ENCODE measurements around the gene RABEPK. TPM values are rescaled to one million over a fixed set of nuclear protein-coding genes. Genes with fewer than 3 reads are reported as not detected.

RABEPK gene
- polyA plus RNA-seq (29.7 to 33.4 TPM (median 30.8 TPM) in 3 replicates), polyA minus RNA-seq (16.3 to 23.5 TPM (median 20.6 TPM) in 3 replicates)
- polyA plus RNA-seq (2011; ENCODE audit: low read depth) = 7.8 TPM
- 27.7 and 29.1 TPM in 2 replicates for polyA plus RNA-seq (2011; cell fraction: cytosol; rRNA removed)
- polyA plus RNA-seq (2011; cell fraction: nucleus; rRNA removed) = 16.9 and 17.8 TPM in 2 replicates
- polyA plus RNA-seq (2012; ENCODE audit: low replicate concordance) = 19.0 and 26.9 TPM in 2 replicates
- 14.2 TPM for polyA minus RNA-seq (2011; cell fraction: cytosol; rRNA and poly(A)+ RNA removed)
- 4.5 and 6.6 TPM in 2 replicates for polyA minus RNA-seq (2011; cell fraction: nucleus; rRNA and poly(A)+ RNA removed)

DNA sequence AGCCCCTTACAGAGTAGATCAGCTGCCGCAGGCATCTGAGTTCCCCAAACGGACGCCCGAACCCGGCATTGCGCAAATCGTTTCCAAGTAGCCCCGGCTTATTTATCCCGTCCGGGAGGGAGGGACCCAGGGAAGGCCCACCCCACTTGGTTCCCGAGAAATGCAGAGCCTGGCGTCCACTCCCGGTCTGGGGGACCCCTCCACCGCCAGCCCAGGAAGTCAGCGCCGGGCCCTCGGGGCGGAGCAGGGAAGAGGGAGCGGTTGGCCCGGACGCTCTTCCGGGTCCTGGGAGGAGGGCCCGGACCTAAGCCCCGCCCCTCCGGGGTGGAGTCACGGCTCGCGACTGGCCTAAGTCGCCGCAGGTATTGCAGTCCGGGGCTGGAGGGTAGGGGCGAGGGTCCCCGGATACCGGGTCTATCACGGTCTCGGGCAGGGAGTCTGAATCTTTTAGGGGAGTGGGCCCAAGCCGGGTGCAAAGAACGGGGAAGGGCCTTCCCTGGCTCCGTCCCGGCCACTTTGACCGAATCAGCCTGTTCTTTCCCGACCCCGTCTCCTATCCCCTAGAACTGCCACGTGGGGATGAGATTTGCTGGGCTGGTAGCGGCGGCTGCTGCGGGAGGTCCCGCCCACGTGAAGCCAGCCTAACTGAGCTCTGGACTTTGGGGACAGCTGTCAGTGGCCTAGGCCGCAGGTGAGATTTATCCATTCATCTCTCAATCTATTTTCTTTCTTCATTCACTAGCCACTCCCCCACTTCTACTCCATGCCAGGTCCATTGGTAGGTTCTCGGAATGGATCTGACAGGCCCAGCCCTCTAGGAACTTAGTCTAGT is at the start of gene RABEPK:
Gene RABEPK (plus strand): TSS at position 327 of the 832 bp plus-strand sequence. CDS start 2,472 bp downstream, outside the sequence.
- Histone ChIP-seq H3K27ac (ENCODE audit: control insufficient read depth, insufficient read depth, low read length) (peak within 1 kb of the TSS; percentile 87), H3K27me3 (ENCODE audit: control insufficient read depth, extremely low read depth, insufficient read depth, low read length) (no peaks in the 10 kb centered on the region), H4K20me1 (ENCODE audit: control insufficient read depth, extremely low read depth, insufficient read depth, low read length) (no peaks in the 10 kb centered on the region), H3K79me2 (ENCODE audit: control insufficient read depth, insufficient read depth, low read length) (peaks cover 6% of the 10 kb centered on the region), H3K36me3 (ENCODE audit: control insufficient read depth in 2 of 2, extremely low read depth in 1 of 2, insufficient read depth in 2 of 2, low read length in 2 of 2) (peaks cover 7 to 8% of the 10 kb centered on the region in 2 experiments), H3K9me1 (ENCODE audit: control insufficient read depth, extremely low read depth, insufficient read depth, low read length) (no peaks in the 10 kb centered on the region), H3K4me2 (ENCODE audit: control insufficient read depth, extremely low read depth, insufficient read depth, low read depth, low read length) (peak within 1 kb of the TSS; percentile 59), H3K4me1 (ENCODE audit: control insufficient read depth, extremely low read depth, insufficient read depth, low read length) (peaks cover 6% of the 10 kb centered on the region), H3K4me3 (ENCODE audit: control insufficient read depth in 2 of 3, extremely low read depth in 1 of 3, insufficient read depth in 2 of 3, low read depth in 1 of 3, low read length in 3 of 3) (peak within 1 kb of the TSS; percentile 72 to 85 (median 73)), H2AFZ (ENCODE audit: control insufficient read depth, low read length) (peak within 1 kb of the TSS; percentile 95), H3K9me3 (ENCODE audit: control insufficient read depth, low read depth, low read length) (no peaks in the 10 kb centered on the region), H3K9ac (ENCODE audit: control insufficient read depth, extremely low read depth, insufficient read depth, low read length) (peak within 1 kb of the TSS; percentile 88)
- dilution Hi-C loops (cut with MboI; ENCODE audit: extremely low pct_ligation_motif_present, low sequenced_read_pairs) = no loop called here
- TF ChIP-seq CTCF (optimal IDR thresholded peaks at IDR 0.05 in 1 of 3, IDR thresholded peaks at IDR 0.05 in 1 of 3, conservative IDR thresholded peaks at IDR 0.05 in 1 of 3; ENCODE audit: extremely low read depth in 1 of 3, insufficient read depth in 2 of 3, low read length in 3 of 3) = no peak
- no peak for TF ChIP-seq EZH2 (IDR thresholded peaks at IDR 0.05; ENCODE audit: low read length)
- FAIRE-seq = no peak
- DNase-seq (ENCODE audit: low read depth, low spot score) = peak; percentile 56

GRCh38 chr9:125151730-125152129 is 48.6 kb upstream of the RABEPK start:
- no peaks in the 10 kb centered on the region for H3K27me3 ChIP-seq (ENCODE audit: control insufficient read depth, extremely low read depth, insufficient read depth, low read length)
- H3K4me3 ChIP-seq (ENCODE audit: control insufficient read depth in 2 of 3, extremely low read depth in 1 of 3, insufficient read depth in 2 of 3, low read depth in 1 of 3, low read length in 3 of 3) = no peak overlapping the region
- H3K4me2 ChIP-seq (ENCODE audit: control insufficient read depth, extremely low read depth, insufficient read depth, low read depth, low read length) = no peak overlapping the region
- no peak overlapping the region for H3K9ac ChIP-seq (ENCODE audit: control insufficient read depth, extremely low read depth, insufficient read depth, low read length)
- H2AFZ ChIP-seq (ENCODE audit: control insufficient read depth, low read length) = no peak overlapping the region
- TF ChIP-seq EZH2 (IDR thresholded peaks at IDR 0.05; ENCODE audit: low read length) = no peak
- no peak for TF ChIP-seq CTCF (optimal IDR thresholded peaks at IDR 0.05 in 1 of 3, IDR thresholded peaks at IDR 0.05 in 1 of 3, conservative IDR thresholded peaks at IDR 0.05 in 1 of 3; ENCODE audit: extremely low read depth in 1 of 3, insufficient read depth in 2 of 3, low read length in 3 of 3)
- H3K79me2 ChIP-seq (ENCODE audit: control insufficient read depth, insufficient read depth, low read length) = no peaks in the 10 kb centered on the region
- dilution Hi-C loops (cut with MboI; ENCODE audit: extremely low pct_ligation_motif_present, low sequenced_read_pairs) = no loop called here
- H4K20me1 ChIP-seq (ENCODE audit: control insufficient read depth, extremely low read depth, insufficient read depth, low read length) = no peaks in the 10 kb centered on the region
- H3K4me1 ChIP-seq (ENCODE audit: control insufficient read depth, extremely low read depth, insufficient read depth, low read length) = no peaks in the 10 kb centered on the region
- no peaks in the 10 kb centered on the region for H3K9me1 ChIP-seq (ENCODE audit: control insufficient read depth, extremely low read depth, insufficient read depth, low read length)
- no peak overlapping the region for H3K27ac ChIP-seq (ENCODE audit: control insufficient read depth, insufficient read depth, low read length)
- FAIRE-seq = no peak
- DNase-seq (ENCODE audit: low read depth, low spot score) = no peak
- no peaks in the 10 kb centered on the region for H3K9me3 ChIP-seq (ENCODE audit: control insufficient read depth, low read depth, low read length)
- peaks cover 13 to 17% of the 10 kb centered on the region in 2 experiments for H3K36me3 ChIP-seq (ENCODE audit: control insufficient read depth in 2 of 2, extremely low read depth in 1 of 2, insufficient read depth in 2 of 2, low read length in 2 of 2)
